ENCODE results near the gene NRXN3. TPM values are rescaled to one million over a fixed set of nuclear protein-coding genes. Genes with fewer than 3 reads are reported as not detected.
A peak's percentile ranks its signal among the peaks of the same experiment; 100 is the strongest.

NRXN3 gene
- total and polyA plus RNA-seq, 7 donors, result 0.06 to 0.74 (median 0.15) TPM

GRCh38 chr14:78448164-78449094 lies 278.3 kb downstream of the NRXN3 start:
- no peaks in the 10 kb centered on the region for H3K27me3 ChIP-seq (ENCODE audit: insufficient read depth in 3 of 3, low read length in 2 of 3)
- TF ChIP-seq, protein P1, sequence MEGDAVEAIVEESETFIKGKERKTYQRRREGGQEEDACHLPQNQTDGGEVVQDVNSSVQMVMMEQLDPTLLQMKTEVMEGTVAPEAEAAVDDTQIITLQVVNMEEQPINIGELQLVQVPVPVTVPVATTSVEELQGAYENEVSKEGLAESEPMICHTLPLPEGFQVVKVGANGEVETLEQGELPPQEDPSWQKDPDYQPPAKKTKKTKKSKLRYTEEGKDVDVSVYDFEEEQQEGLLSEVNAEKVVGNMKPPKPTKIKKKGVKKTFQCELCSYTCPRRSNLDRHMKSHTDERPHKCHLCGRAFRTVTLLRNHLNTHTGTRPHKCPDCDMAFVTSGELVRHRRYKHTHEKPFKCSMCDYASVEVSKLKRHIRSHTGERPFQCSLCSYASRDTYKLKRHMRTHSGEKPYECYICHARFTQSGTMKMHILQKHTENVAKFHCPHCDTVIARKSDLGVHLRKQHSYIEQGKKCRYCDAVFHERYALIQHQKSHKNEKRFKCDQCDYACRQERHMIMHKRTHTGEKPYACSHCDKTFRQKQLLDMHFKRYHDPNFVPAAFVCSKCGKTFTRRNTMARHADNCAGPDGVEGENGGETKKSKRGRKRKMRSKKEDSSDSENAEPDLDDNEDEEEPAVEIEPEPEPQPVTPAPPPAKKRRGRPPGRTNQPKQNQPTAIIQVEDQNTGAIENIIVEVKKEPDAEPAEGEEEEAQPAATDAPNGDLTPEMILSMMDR (IDR thresholded peaks at IDR 0.05), result peak; percentile 69
- intact Hi-C loops (cut with DNase I), result loop anchor here (1.0 to 10.0 kb wide), 6 partner anchors 117 to 386 kb away; no protein-coding TSS in a partner anchor
- DNase-seq (peak in 1 of 2 donors; percentile 15), ATAC-seq (peak; percentile 61 to 82 (median 65))
- WGBS, 3 donors, result 45 to 49% (median 47%) methylated on average over 13 of the region's 13 CpGs
- H3K4me3 ChIP-seq, result no peak overlapping the region
- no peaks in the 10 kb centered on the region for H3K9me3 ChIP-seq
- no peak overlapping the region for H3K27ac ChIP-seq
- H3K36me3 ChIP-seq (ENCODE audit: insufficient read depth in 1 of 2, low read depth in 1 of 2), result no peaks in the 10 kb centered on the region
- H3K4me1 ChIP-seq, result no peaks in the 10 kb centered on the region

DNA sequence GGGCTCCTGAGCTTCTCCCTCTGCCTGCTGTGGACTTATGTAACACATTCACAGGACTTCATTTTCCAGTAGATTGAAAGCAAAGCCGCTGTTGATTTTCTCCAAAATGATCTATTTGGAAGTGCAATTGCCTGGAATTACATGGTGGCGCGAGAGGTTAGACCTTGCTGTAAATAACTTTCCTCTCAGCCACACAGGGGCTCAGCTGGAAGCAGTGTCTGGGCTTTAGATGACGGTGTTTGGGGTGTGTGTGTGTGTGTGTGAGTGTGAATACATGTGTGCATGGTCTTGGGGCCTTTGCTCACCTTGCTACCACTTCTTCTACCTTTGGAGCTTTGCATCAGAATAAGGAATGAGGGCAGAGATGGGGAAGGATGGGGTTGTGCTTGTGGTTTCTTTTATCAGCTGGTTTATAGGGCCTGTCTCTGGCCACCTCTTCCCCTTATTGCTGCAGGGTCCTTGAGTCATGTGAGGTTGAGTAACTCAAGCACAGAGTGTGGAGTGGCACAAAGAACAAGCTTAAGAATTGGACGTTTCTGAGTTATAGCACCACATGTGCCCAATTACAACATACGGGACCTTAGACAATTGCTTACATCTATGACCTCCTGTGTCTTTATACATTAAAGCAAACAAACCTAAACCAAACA lies 280.6 kb downstream of the NRXN3 start:
- Histone ChIP-seq H3K9me3 (no peaks in the 10 kb centered on the region), H3K27ac (no peak overlapping the region), H3K4me1 (no peaks in the 10 kb centered on the region), H3K27me3 (ENCODE audit: insufficient read depth in 3 of 3, low read length in 2 of 3) (no peaks in the 10 kb centered on the region), H3K4me3 (no peak overlapping the region), H3K36me3 (ENCODE audit: insufficient read depth in 1 of 2, low read depth in 1 of 2) (no peaks in the 10 kb centered on the region)
- DNase-seq, result no peak
- ATAC-seq, result no peak
- TF ChIP-seq, protein P1 (IDR thresholded peaks at IDR 0.05), result no peak
- intact Hi-C loops (cut with DNase I), result no loop called here
- 73 to 75% (median 75%) methylated on average over 6 of the region's 6 CpGs for WGBS, 3 donors

DNA sequence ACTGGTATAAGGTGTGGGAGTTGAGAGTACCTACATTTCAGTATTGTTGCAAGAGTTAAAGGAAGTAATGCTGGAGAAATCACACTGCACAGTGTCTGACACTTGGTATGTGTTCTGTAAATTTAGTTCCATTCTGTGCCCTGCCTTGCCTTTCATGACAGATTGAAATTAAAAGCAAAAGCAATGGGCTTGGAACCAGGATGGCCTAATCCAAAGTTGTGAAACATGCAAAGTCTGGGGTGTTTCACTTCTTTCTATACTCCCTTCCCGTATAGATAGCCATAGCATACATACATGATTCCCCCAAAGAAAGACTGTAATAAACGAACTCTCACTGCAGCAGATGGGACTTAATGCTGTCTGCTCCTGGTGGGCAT lies 281.1 kb downstream of the NRXN3 start:
- ATAC-seq (no peak), DNase-seq (no peak)
- TF ChIP-seq, protein P1 (IDR thresholded peaks at IDR 0.05), result no peak
- Histone ChIP-seq H3K4me3 (no peak overlapping the region), H3K27me3 (ENCODE audit: insufficient read depth in 3 of 3, low read length in 2 of 3) (peaks cover 0 to 1% (median 0%) of the 10 kb centered on the region in 3 donors), H3K36me3 (ENCODE audit: insufficient read depth in 1 of 2, low read depth in 1 of 2) (no peaks in the 10 kb centered on the region), H3K9me3 (no peaks in the 10 kb centered on the region), H3K27ac (no peak overlapping the region), H3K4me1 (no peaks in the 10 kb centered on the region)
- 66 to 72% (median 71%) methylated on average over 2 of the region's 2 CpGs for WGBS, 3 donors
- intact Hi-C loops (cut with DNase I), result no loop called here

GRCh38 chr14:78455896-78456435 lies 285.8 kb downstream of the NRXN3 start:
- H3K27me3 ChIP-seq (ENCODE audit: insufficient read depth in 3 of 3, low read length in 2 of 3), result peaks cover 0 to 1% (median 0%) of the 10 kb centered on the region in 3 donors
- intact Hi-C loops (cut with DNase I), result no loop called here
- no peaks in the 10 kb centered on the region for H3K9me3 ChIP-seq
- 64 to 69% (median 68%) methylated on average over 6 of the region's 6 CpGs for WGBS, 3 donors
- no peaks in the 10 kb centered on the region for H3K4me1 ChIP-seq
- TF ChIP-seq, protein P1 (IDR thresholded peaks at IDR 0.05), result no peak
- no peaks in the 10 kb centered on the region for H3K36me3 ChIP-seq (ENCODE audit: insufficient read depth in 1 of 2, low read depth in 1 of 2)
- DNase-seq, result no peak
- H3K4me3 ChIP-seq, result no peak overlapping the region
- ATAC-seq, result no peak
- H3K27ac ChIP-seq, result no peak overlapping the region

All from psoas muscle (tissue), 8 donors.